NCI-H446 treated with DMSO at 0.1 percent for 48 hours (cell line): ENCODE measurements around the gene ZNF445.
"Not testable (repeated sequence)": the region's sequence is repeated elsewhere in the genome, so short reads cannot be mapped to it uniquely, and the experiment has no call there.

Experiments
- DNase-seq: peaks from one replicate; lab custom pipeline; 2025; lab: John Stamatoyannopoulos, UW

ZNF445 gene

DNA sequence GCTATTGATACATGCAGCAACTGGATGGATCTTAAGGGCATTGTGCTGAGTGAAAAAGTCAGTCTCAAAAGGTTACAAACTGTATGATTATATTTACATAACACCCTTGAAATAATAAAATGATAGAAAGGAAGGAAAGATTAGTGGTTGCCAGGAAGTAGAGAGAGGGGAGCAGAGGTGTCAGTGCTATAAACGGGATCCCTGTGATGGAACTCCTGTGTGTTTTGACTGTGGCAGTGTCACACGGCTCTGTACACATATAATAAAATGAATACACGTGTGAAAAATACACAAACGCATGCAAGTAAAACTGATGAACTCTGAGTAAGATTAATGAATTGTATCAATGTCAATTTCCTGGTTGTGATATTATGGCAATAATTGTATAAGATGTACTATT is 78.6 kb downstream of the ZNF445 start:
- DNase-seq, result no peak

DNA sequence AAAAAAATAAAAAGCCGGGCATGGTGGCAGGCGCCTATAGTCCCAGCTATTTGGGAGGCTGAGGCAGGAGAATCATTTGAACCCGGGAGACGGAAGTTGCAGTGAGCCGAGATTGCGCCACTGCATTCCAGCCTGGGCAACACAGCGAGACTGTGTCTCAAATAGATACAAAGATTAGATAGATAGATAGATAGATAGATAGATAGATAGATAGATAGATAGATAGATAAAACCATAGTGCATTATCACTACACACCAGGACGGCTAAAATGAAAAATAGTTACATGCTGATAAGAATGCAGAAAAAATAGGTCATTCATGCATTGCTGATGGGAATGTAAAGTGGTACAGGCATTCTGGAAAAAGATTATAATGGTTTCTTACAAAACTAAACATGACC is 79.2 kb downstream of the ZNF445 start:
- DNase-seq, result not testable (repeated sequence)

- no peak for DNase-seq
Observed at GRCh38 chr3:44396200-44397171, 81.0 kb downstream of the ZNF445 start.

- DNase-seq, result no peak
Observed at GRCh38 chr3:44395714-44396113, 81.8 kb downstream of the ZNF445 start.

DNA sequence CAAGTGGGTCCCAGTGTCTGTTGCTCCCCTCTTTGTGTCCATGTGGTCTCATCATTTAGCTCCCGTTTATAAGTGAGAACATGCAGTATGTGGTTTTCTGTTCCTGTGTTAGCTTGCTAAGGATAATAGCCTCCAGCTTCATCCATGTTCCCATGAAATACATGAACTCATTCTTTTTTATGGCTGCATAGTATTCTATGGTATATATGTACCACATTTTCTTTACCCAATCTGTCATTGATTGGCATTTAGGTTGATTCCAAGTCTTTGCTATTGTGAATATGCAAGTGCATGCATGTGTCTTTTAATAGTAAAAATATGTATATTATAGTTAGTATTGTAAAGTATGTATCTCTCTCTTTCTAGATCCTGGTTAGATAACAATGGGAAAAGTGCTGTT is 85.0 kb downstream of the ZNF445 start:
- DNase-seq, result no peak

- DNase-seq, result no peak
Observed at GRCh38 chr3:44387404-44387803, 90.1 kb downstream of the ZNF445 start.
